Upper lobe of left lung (tissue), 6 donors: ENCODE measurements around the gene OLA1. TPM values are rescaled to one million over a fixed set of nuclear protein-coding genes. Genes with fewer than 3 reads are reported as not detected.
A peak's percentile ranks its signal among the peaks of the same experiment; 100 is the strongest.

Experiments used
- ATAC-seq, 2 donors: fragments of 200-7000 bp; cut with Tn5 transposase; one replicate each; pipeline ENCODE4 v1.9.1; 2022; ENCODE audit warnings: mild to moderate bottlenecking in 2 of 2, moderate library complexity in 2 of 2; ENCODE audit not compliant: low FRiP score in 2 of 2
- DNase-seq, 2 donors: peaks; one replicate each; pipeline ENCODE4 v3.0.0-alpha.2; 2019 to 2020
- H3K27ac ChIP-seq, 4 donors: fragments of 200-600 bp; sonication (generic); one replicate each; pipeline ENCODE4 v1.5.1; 2016 to 2019
- H3K27me3 ChIP-seq, 4 donors: fragments of 200-600 bp; sonication (generic); one replicate each; pipeline ENCODE4 v1.5.1; 2017 to 2019
- H3K36me3 ChIP-seq, 4 donors: fragments of 200-600 bp; sonication (generic); one replicate each; pipeline ENCODE4 v1.5.1; 2016 to 2019
- H3K4me1 ChIP-seq, 4 donors: fragments of 200-600 bp; sonication (generic); one replicate each; pipeline ENCODE4 v1.5.1; 2018 to 2019
- H3K4me3 ChIP-seq, 4 donors: fragments of 200-600 bp; sonication (generic); one replicate each; pipeline ENCODE4 v1.5.1; 2017 to 2019; ENCODE audit warnings: mild to moderate bottlenecking in 2 of 4, moderate library complexity in 1 of 4
- H3K9me3 ChIP-seq, 4 donors: fragments of 200-600 bp; sonication (generic); one replicate each; pipeline ENCODE4 v1.5.1; 2018 to 2019
- CTCF ChIP-seq, 6 experiments: fragments of 450-650 bp in 4 of 6; fragments of 200-600 bp in 2 of 6; sonication (generic) in 2 of 6; IDR thresholded peaks; one replicate each; pipeline ENCODE4 v1.5.1; 2016 to 2019; ENCODE audit warnings: antibody characterized with exemption in 6 of 6
- EP300 ChIP-seq, 4 donors: sonication (generic); formaldehyde crosslinking; IDR thresholded peaks; one replicate each; pipeline ENCODE4 v1.5.1; 2017; ENCODE audit warnings: antibody characterized with exemption in 4 of 4, control low read depth in 2 of 4
- POLR2A ChIP-seq, 4 donors: fragments of 450-650 bp; IDR thresholded peaks; one replicate each; pipeline ENCODE4 v1.5.1; 2016 to 2017; ENCODE audit warnings: antibody characterized with exemption in 4 of 4, mild to moderate bottlenecking in 2 of 4
- POLR2AphosphoS5 ChIP-seq, 2 donors: sonication (generic); formaldehyde crosslinking; IDR thresholded peaks; one replicate each; pipeline ENCODE4 v1.5.1; 2017; ENCODE audit warnings: antibody characterized with exemption in 2 of 2
- WGBS, 2 donors: methylation state at CpG; one replicate each; pipeline ENCODE4 v1.1.5; 2017 to 2018; 5-methylcytosine and 5-hydroxymethylcytosine counted together
- total RNA-seq, 6 donors: library from RNA; depleted of rRNA in 4 of 6; stranded (reverse); fragments of >200 nt in 4 of 6; gene quantifications; one replicate each; pipeline versions ENCODE4 v1.1.0 to v1.2.1, GENCODE V29; 2016 to 2021
- donor health status: DM: no; HTN: no; CAD: no; lungs with moderate emphysema.
- donor health status: DM: no; HTN: yes; CAD: no; lungs with severe emphysema.

Gene OLA1
- total RNA-seq, 6 donors from 2014 or later = 16.5 to 52.2 (median 42.0) TPM

GRCh38 chr2:174117951-174118930 is 130.1 kb downstream of the OLA1 start:
- Histone ChIP-seq H3K9me3 (no peaks in the 10 kb centered on the region), H3K4me1 (no peaks in the 10 kb centered on the region), H3K36me3 (no peaks in the 10 kb centered on the region), H3K27ac (no peak overlapping the region), H3K27me3 (no peaks in the 10 kb centered on the region), H3K4me3 (no peak overlapping the region)
- no peak for ATAC-seq
- TF ChIP-seq CTCF (IDR thresholded peaks at IDR 0.05) = no peak
- no peak for DNase-seq
- 73 to 74% methylated on average over 9 of the region's 9 CpGs for WGBS, 2 donors

GRCh38 chr2:174112073-174112472 is 136.3 kb downstream of the OLA1 start:
- Histone ChIP-seq H3K4me1 (no peaks in the 10 kb centered on the region), H3K27ac (no peak overlapping the region), H3K4me3 (no peak overlapping the region), H3K36me3 (no peaks in the 10 kb centered on the region), H3K9me3 (no peaks in the 10 kb centered on the region), H3K27me3 (no peaks in the 10 kb centered on the region)
- DNase-seq = peak in 1 of 2 donors; percentile 27
- TF ChIP-seq CTCF (IDR thresholded peaks at IDR 0.05) (no peak), EP300 (IDR thresholded peaks at IDR 0.05) (no peak), POLR2AphosphoS5 (IDR thresholded peaks at IDR 0.05) (no peak), POLR2A (IDR thresholded peaks at IDR 0.05) (no peak)
- WGBS, 2 donors = 54 to 76% methylated on average over 2 of the region's 2 CpGs
- ATAC-seq = peak; percentile 57 to 77

- TF ChIP-seq CTCF (IDR thresholded peaks at IDR 0.05) (no peak), POLR2AphosphoS5 (IDR thresholded peaks at IDR 0.05) (no peak), EP300 (IDR thresholded peaks at IDR 0.05) (no peak), POLR2A (IDR thresholded peaks at IDR 0.05) (no peak)
- 76 to 79% methylated on average over 1 of the region's 1 CpG for WGBS, 2 donors
- Histone ChIP-seq H3K27me3 (no peaks in the 10 kb centered on the region), H3K9me3 (no peaks in the 10 kb centered on the region), H3K27ac (no peak overlapping the region), H3K36me3 (no peaks in the 10 kb centered on the region), H3K4me3 (no peak overlapping the region), H3K4me1 (no peaks in the 10 kb centered on the region)
- DNase-seq = no peak
- ATAC-seq = no peak
These were observed 139.8 kb downstream of the OLA1 start for GRCh38 chr2:174108579-174108978.

- Histone ChIP-seq H3K36me3 (no peaks in the 10 kb centered on the region), H3K4me3 (no peak overlapping the region), H3K27ac (no peak overlapping the region), H3K9me3 (no peaks in the 10 kb centered on the region), H3K4me1 (no peaks in the 10 kb centered on the region), H3K27me3 (no peaks in the 10 kb centered on the region)
- TF ChIP-seq POLR2AphosphoS5 (IDR thresholded peaks at IDR 0.05) (no peak), CTCF (IDR thresholded peaks at IDR 0.05) (no peak), EP300 (IDR thresholded peaks at IDR 0.05) (no peak), POLR2A (IDR thresholded peaks at IDR 0.05) (no peak)
- ATAC-seq = no peak
- DNase-seq = no peak
These were observed 141.6 kb downstream of the OLA1 start for GRCh38 chr2:174106736-174107135.

GRCh38 chr2:174094542-174094941 is 153.8 kb downstream of the OLA1 start:
- no peak for DNase-seq
- no peak overlapping the region for H3K27ac ChIP-seq
- TF ChIP-seq EP300 (IDR thresholded peaks at IDR 0.05) = no peak
- TF ChIP-seq POLR2AphosphoS5 (IDR thresholded peaks at IDR 0.05) = no peak
- TF ChIP-seq CTCF (IDR thresholded peaks at IDR 0.05) = no peak
- no peak for TF ChIP-seq POLR2A (IDR thresholded peaks at IDR 0.05)
- WGBS, 2 donors = 63 to 71% methylated on average over 5 of the region's 5 CpGs
- H3K36me3 ChIP-seq = no peaks in the 10 kb centered on the region
- no peak overlapping the region for H3K4me3 ChIP-seq
- H3K27me3 ChIP-seq = no peaks in the 10 kb centered on the region
- no peaks in the 10 kb centered on the region for H3K9me3 ChIP-seq
- no peaks in the 10 kb centered on the region for H3K4me1 ChIP-seq
- no peak for ATAC-seq
